ENCODE results near the gene KIF3C.

- TF ChIP-seq CTBP1 (IDR thresholded peaks at IDR 0.05; ENCODE audit: borderline replicate concordance) (no peak), FOXK2 (IDR thresholded peaks at IDR 0.05) (no peak), PKNOX1 (IDR thresholded peaks at IDR 0.05) (no peak), HDGF (IDR thresholded peaks at IDR 0.05; ENCODE audit: borderline replicate concordance) (no peak), NFRKB (IDR thresholded peaks at IDR 0.05) (no peak), SP1 (IDR thresholded peaks at IDR 0.05) (no peak), ELF4 (IDR thresholded peaks at IDR 0.05) (no peak), TARDBP (IDR thresholded peaks at IDR 0.05) (no peak), SUZ12 (IDR thresholded peaks at IDR 0.05) (no peak), ZNF384 (IDR thresholded peaks at IDR 0.05) (no peak)
Measured at GRCh38 chr2:25887624-25888242, 94.6 kb downstream of the KIF3C start.

Data from HEK293T (cell line).